Neural progenitor cell (in vitro differentiated cells): Measurements from ENCODE around the gene STK38.

Experiments
- EZH2 ChIP-seq: fragments of 200-600 bp; sonication (generic); IDR thresholded peaks from 2 replicates; pipeline ENCODE4 v1.6.1; 2017; ENCODE audit warnings: antibody characterized with exemption, mild to moderate bottlenecking, moderate library complexity
- EZH2phosphoT487 ChIP-seq: fragments of 200-600 bp; sonication (generic); IDR thresholded peaks from 2 replicates; pipeline ENCODE4 v1.6.1; 2017; ENCODE audit warnings: antibody characterized with exemption
- TF ChIP-seq, protein P1 (sequence below): fragments of 200-600 bp; sonication (generic); IDR thresholded peaks from 2 replicates; pipeline ENCODE4 v1.5.1; 2017; ENCODE audit warnings: antibody characterized with exemption, mild to moderate bottlenecking

DNA sequence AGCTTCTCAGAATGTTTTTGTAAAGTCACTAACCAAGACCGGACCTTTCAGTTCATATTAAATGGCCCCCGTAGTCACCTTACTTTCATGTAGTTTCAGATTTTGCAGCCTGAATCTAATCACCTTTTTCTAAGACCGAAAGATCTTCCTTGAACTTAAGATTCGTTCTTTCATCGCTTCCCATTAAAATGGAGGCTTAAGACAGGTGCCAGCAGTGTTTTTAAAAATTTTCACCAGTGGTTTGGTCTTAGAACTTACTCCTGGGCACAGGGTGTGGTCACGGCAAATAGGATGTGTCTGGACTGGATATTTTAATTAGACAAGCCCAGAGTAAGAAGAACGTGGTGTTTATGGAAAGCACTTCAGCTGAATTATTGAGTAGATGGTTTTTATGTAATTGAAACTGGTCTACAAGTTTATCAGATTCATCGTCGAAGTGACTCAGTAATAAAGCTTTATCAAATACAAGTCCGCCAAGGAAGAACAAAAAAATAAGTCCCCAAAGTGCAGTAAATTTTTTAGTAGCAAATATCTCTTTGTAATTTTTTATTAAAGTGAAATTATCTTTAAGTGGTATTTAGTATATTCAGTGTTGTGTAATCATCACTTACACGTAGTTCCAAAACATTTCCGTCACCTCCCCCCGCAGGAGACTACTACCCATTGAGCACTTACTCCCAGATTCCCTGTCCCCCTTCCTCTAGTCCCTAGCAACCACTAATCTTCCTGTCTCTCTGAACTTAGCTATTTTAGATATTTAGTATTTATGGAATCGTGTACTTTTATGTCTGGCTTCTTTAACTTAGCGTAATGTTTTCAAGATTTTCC is 47.8 kb upstream of the STK38 start:
- TF ChIP-seq, protein P1, sequence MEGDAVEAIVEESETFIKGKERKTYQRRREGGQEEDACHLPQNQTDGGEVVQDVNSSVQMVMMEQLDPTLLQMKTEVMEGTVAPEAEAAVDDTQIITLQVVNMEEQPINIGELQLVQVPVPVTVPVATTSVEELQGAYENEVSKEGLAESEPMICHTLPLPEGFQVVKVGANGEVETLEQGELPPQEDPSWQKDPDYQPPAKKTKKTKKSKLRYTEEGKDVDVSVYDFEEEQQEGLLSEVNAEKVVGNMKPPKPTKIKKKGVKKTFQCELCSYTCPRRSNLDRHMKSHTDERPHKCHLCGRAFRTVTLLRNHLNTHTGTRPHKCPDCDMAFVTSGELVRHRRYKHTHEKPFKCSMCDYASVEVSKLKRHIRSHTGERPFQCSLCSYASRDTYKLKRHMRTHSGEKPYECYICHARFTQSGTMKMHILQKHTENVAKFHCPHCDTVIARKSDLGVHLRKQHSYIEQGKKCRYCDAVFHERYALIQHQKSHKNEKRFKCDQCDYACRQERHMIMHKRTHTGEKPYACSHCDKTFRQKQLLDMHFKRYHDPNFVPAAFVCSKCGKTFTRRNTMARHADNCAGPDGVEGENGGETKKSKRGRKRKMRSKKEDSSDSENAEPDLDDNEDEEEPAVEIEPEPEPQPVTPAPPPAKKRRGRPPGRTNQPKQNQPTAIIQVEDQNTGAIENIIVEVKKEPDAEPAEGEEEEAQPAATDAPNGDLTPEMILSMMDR = no peak
- TF ChIP-seq EZH2 (no peak), EZH2phosphoT487 (no peak)
